IMR-90 (cell line): ENCODE results near the gene ZNF662. TPM values are rescaled to one million over a fixed set of nuclear protein-coding genes. Genes with fewer than 3 reads are reported as not detected.

ENCODE experiments used
- ATAC-seq: fragments of 200-7000 bp; cut with Tn5 transposase; 2 replicates; pipeline ENCODE4 v1.9.1; 2020; ENCODE audit warnings: low read depth, mild to moderate bottlenecking, moderate library complexity
- BruUV-seq: library from RNA; stranded (reverse); fragments of 400-500 nt; replicated peaks from 2 replicates; lab custom pipeline; 2021; lab: Mats Ljungman, UMichigan
- CTCF ChIA-PET: fragments of 300-600 bp; formaldehyde crosslinking; extraction: SDS; loops from one replicate; lab custom pipeline; 2021; ENCODE audit warnings: antibody characterized with exemption; lab: Yijun Ruan, JAX
- POLR2A ChIA-PET: fragments of 300-600 bp; sonication (Branson Sonifier 250); formaldehyde crosslinking; loops from one replicate; lab custom pipeline; 2022; ENCODE audit warnings: antibody characterized with exemption; ENCODE audit not compliant: unreplicated experiment; lab: Charles Lee
- DNase-seq: peaks from one replicate; pipeline ENCODE4 v3.0.0; 2013
- H2AFZ ChIP-seq: replicated peaks from 2 replicates; pipeline ENCODE3; 2013; ENCODE audit warnings: low read length, mild to moderate bottlenecking; ENCODE audit not compliant: poor library complexity
- H2AK5ac ChIP-seq: 2 replicates; pipeline ENCODE4 v1.6.1; 2013; ENCODE audit warnings: low read depth, low read length, inconsistent platforms
- H2AK9ac ChIP-seq: replicated peaks from 2 replicates; pipeline ENCODE3; 2013; ENCODE audit warnings: mild to moderate bottlenecking, low read depth, low read length, moderate library complexity; ENCODE audit not compliant: poor library complexity
- H2BK120ac ChIP-seq: 2 replicates; pipeline ENCODE4 v1.6.1; 2013; ENCODE audit warnings: low read depth, low read length, inconsistent platforms
- H2BK15ac ChIP-seq: 3 replicates; pipeline ENCODE4 v1.6.1; 2013; ENCODE audit warnings: low read depth, low read length, inconsistent platforms
- H2BK20ac ChIP-seq: 2 replicates; pipeline ENCODE4 v1.6.1; 2013; ENCODE audit warnings: low read depth, mild to moderate bottlenecking, inconsistent platforms, low read length, moderate library complexity
- H2BK5ac ChIP-seq: 2 replicates; pipeline ENCODE4 v1.6.1; 2013; ENCODE audit warnings: mild to moderate bottlenecking, low read depth, low read length, inconsistent platforms; ENCODE audit not compliant: poor library complexity, severe bottlenecking
- H3K14ac ChIP-seq: replicated peaks from 2 replicates; pipeline ENCODE4 v1.6.1; 2013; ENCODE audit warnings: low read depth, low read length, inconsistent platforms
- H3K18ac ChIP-seq: 2 replicates; pipeline ENCODE4 v1.6.1; 2013; ENCODE audit warnings: low read depth, low read length, control low read depth
- H3K23ac ChIP-seq: 2 replicates; pipeline ENCODE4 v1.6.1; 2013; ENCODE audit warnings: low read depth, low read length, inconsistent platforms
- H3K27ac ChIP-seq: 2 replicates; pipeline ENCODE4 v1.5.1; 2013; ENCODE audit warnings: mild to moderate bottlenecking, control low read depth, low read length; ENCODE audit not compliant: insufficient read depth
- H3K27me3 ChIP-seq: 2 replicates; pipeline ENCODE4 v1.6.1; 2013; ENCODE audit warnings: low read length; ENCODE audit not compliant: control insufficient read depth, insufficient read depth
- H3K36me3 ChIP-seq: 2 replicates; pipeline ENCODE4 v1.6.1; 2013; ENCODE audit warnings: low read length, mixed read lengths; ENCODE audit not compliant: control insufficient read depth, insufficient read depth
- H3K4ac ChIP-seq: 2 replicates; pipeline ENCODE4 v1.6.1; 2013; ENCODE audit warnings: low read depth, low read length, inconsistent platforms
- H3K4me1 ChIP-seq: 2 replicates; pipeline ENCODE4 v1.6.1; 2013; ENCODE audit warnings: low read length, mixed read lengths; ENCODE audit not compliant: control insufficient read depth, insufficient read depth
- H3K4me2 ChIP-seq: 2 replicates; pipeline ENCODE4 v1.6.1; 2013; ENCODE audit warnings: low read depth, mild to moderate bottlenecking, control low read depth, low read length, moderate library complexity
- H3K4me3 ChIP-seq: 2 replicates; pipeline ENCODE4 v1.5.1; 2013; ENCODE audit warnings: low read depth, mild to moderate bottlenecking, control low read depth, low read length, moderate library complexity; ENCODE audit not compliant: insufficient read depth
- H3K56ac ChIP-seq: 2 replicates; pipeline ENCODE4 v1.6.1; 2013; ENCODE audit warnings: low read length, inconsistent platforms; ENCODE audit not compliant: insufficient read depth; ENCODE audit errors: extremely low read depth
- H3K79me1 ChIP-seq, 2 experiments: 2 replicates each; pipeline ENCODE4 v1.6.1; 2013; ENCODE audit warnings: low read length in 2 of 2, inconsistent platforms in 1 of 2, low read depth in 1 of 2
- H3K9ac ChIP-seq: 2 replicates; pipeline ENCODE4 v1.6.1; 2013; ENCODE audit warnings: low read depth, low read length, control low read depth
- H3K9me1 ChIP-seq: 2 replicates; pipeline ENCODE4 v1.6.1; 2013; ENCODE audit warnings: low read length, inconsistent platforms; ENCODE audit not compliant: insufficient read depth
- H3K9me3 ChIP-seq: 2 replicates; pipeline ENCODE4 v1.6.1; 2013; ENCODE audit warnings: low read length; ENCODE audit not compliant: control insufficient read depth, insufficient read depth
- H4K20me1 ChIP-seq: 2 replicates; pipeline ENCODE4 v1.6.1; 2013; ENCODE audit warnings: low read length, inconsistent platforms; ENCODE audit not compliant: insufficient read depth
- H4K5ac ChIP-seq: 2 replicates; pipeline ENCODE4 v1.6.1; 2013; ENCODE audit warnings: mild to moderate bottlenecking, low read depth, low read length, control low read depth
- H4K8ac ChIP-seq, 2 experiments: 2 replicates each; pipeline ENCODE4 v1.6.1; 2013; ENCODE audit warnings: low read depth in 2 of 2, low read length in 2 of 2, control low read depth in 1 of 2, inconsistent platforms in 1 of 2
- H4K91ac ChIP-seq: 2 replicates; pipeline ENCODE4 v1.6.1; 2013; ENCODE audit warnings: low read depth, low read length, inconsistent platforms; ENCODE audit not compliant: insufficient read depth
- MAZ ChIP-seq: IDR thresholded peaks from 2 replicates; pipeline ENCODE4 v1.6.1; 2012; ENCODE audit warnings: low read depth, mild to moderate bottlenecking, low read length, improper control_type of control experiment, moderate library complexity, borderline replicate concordance
- RFX5 ChIP-seq: IDR thresholded peaks from 2 replicates; pipeline ENCODE4 v1.8.0; 2012; ENCODE audit warnings: low read depth, mild to moderate bottlenecking, low read length, moderate library complexity
- WGBS, 2 experiments: methylation state at CpG; one replicate each; pipeline versions ENCODE4 v1.1.5 to v1.1.7; 2013; ENCODE audit warnings: missing lambda C conversion rate in 2 of 2; ENCODE audit not compliant: insufficient read length in 1 of 2; ENCODE audit errors: extremely low coverage in 2 of 2; 5-methylcytosine and 5-hydroxymethylcytosine counted together
- dilution Hi-C: fragments of 300-500 bp; cut with HindIII; formaldehyde crosslinking; loops from one replicate; pipeline ENCODE4 v1.14.3; 2018; ENCODE audit warnings: low sequenced_read_pairs; ENCODE audit not compliant: unreplicated experiment
- in situ Hi-C: fragments of 300-500 bp; cut with MboI; formaldehyde crosslinking; loops from 3 replicates; pipeline ENCODE4 v1.14.3; 2019; ENCODE audit warnings: low sequenced_read_pairs, inconsistent platforms, mixed read lengths
- intact Hi-C: fragments of 100-400 bp; cut with micrococcal nuclease; formaldehyde crosslinking; loops from 2 replicates; pipeline ENCODE4 v1.10.0; 2022
- polyA plus RNA-seq, 3 experiments: library from polyadenylated mRNA; depleted of rRNA; stranded (reverse); fragments of >200 nt; gene quantifications; 2 replicates each; pipeline ENCODE4 v1.2.3, GENCODE V29; 2012; ENCODE audit warnings: low replicate concordance in 1 of 3
- total RNA-seq: library from RNA; depleted of rRNA; stranded (reverse); fragments of >200 nt; gene quantifications from 2 replicates; pipeline ENCODE4 v1.2.3, GENCODE V29; 2012
- TF ChIP-seq, protein P1 (sequence below): conservative IDR thresholded peaks from 2 replicates; pipeline ENCODE4 v1.5.1; 2012; ENCODE audit warnings: mild to moderate bottlenecking, low read depth, low read length, improper control_type of control experiment

ZNF662 gene
- total and polyA plus RNA-seq, 2 of the 4 experiments (the other 2 are of a cell fraction) = 0.29 to 0.54 TPM

DNA sequence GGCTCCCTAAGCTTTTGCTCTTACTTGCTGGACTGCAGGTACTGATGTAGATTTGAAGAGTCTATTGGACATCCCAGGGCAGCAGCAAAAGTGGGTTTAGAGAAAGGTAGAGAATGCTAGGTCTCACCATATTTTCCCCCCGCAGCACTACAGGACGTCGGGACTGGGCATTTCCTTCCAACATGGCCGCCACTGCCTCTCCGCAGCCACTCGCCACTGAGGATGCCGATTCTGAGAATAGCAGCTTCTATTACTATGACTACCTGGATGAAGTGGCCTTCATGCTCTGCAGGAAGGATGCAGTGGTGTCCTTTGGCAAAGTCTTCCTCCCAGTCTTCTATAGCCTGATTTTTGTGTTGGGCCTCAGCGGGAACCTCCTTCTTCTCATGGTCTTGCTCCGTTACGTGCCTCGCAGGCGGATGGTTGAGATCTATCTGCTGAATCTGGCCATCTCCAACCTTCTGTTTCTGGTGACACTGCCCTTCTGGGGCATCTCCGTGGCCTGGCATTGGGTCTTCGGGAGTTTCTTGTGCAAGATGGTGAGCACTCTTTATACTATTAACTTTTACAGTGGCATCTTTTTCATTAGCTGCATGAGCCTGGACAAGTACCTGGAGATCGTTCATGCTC, 41.5 kb upstream of the ZNF662 start (continued):
- TF ChIP-seq, protein P1, sequence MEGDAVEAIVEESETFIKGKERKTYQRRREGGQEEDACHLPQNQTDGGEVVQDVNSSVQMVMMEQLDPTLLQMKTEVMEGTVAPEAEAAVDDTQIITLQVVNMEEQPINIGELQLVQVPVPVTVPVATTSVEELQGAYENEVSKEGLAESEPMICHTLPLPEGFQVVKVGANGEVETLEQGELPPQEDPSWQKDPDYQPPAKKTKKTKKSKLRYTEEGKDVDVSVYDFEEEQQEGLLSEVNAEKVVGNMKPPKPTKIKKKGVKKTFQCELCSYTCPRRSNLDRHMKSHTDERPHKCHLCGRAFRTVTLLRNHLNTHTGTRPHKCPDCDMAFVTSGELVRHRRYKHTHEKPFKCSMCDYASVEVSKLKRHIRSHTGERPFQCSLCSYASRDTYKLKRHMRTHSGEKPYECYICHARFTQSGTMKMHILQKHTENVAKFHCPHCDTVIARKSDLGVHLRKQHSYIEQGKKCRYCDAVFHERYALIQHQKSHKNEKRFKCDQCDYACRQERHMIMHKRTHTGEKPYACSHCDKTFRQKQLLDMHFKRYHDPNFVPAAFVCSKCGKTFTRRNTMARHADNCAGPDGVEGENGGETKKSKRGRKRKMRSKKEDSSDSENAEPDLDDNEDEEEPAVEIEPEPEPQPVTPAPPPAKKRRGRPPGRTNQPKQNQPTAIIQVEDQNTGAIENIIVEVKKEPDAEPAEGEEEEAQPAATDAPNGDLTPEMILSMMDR = no peak

DNA sequence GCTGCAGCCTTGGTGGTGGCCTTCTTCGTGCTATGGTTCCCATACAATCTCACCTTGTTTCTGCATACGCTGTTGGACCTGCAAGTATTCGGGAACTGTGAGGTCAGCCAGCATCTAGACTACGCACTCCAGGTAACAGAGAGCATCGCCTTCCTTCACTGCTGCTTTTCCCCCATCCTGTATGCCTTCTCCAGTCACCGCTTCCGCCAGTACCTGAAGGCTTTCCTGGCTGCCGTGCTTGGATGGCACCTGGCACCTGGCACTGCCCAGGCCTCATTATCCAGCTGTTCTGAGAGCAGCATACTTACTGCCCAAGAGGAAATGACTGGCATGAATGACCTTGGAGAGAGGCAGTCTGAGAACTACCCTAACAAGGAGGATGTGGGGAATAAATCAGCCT, 40.7 kb upstream of the ZNF662 start:
- no peak overlapping the region for H4K5ac ChIP-seq
- H2AK5ac ChIP-seq = no peak overlapping the region
- TF ChIP-seq MAZ = no peak
- TF ChIP-seq RFX5 = no peak
- no peaks in the 10 kb centered on the region for H3K9me1 ChIP-seq
- no peak overlapping the region for H2BK5ac ChIP-seq
- H3K18ac ChIP-seq = no peak overlapping the region
- H2BK15ac ChIP-seq = no peak overlapping the region
- dilution Hi-C loops (no loop called here), intact Hi-C loops (no loop called here), in situ Hi-C loops (no loop called here)
- H3K9me3 ChIP-seq = no peaks in the 10 kb centered on the region
- no peak overlapping the region for H3K14ac ChIP-seq
- H3K79me1 ChIP-seq = no peaks in the 10 kb centered on the region
- no peak overlapping the region for H3K4ac ChIP-seq
- H3K9ac ChIP-seq = no peak overlapping the region
- no peak overlapping the region for H3K56ac ChIP-seq
- 90% methylated on average over 2 of the region's 8 CpGs; no CpG with 5 or more reads in 1 of the 2 experiments for WGBS, 2 experiments
- peaks cover 8% of the 10 kb centered on the region; the same call in 1 of the 2 replicates for H3K27me3 ChIP-seq
- no peak overlapping the region for H3K4me2 ChIP-seq
- H3K36me3 ChIP-seq = no peaks in the 10 kb centered on the region
- ChIA-PET POLR2A (no interaction called here), CTCF (no interaction called here)
- no peak overlapping the region for H4K91ac ChIP-seq
- no peak overlapping the region for H3K23ac ChIP-seq
- no peaks in the 10 kb centered on the region for H4K20me1 ChIP-seq
- ATAC-seq = no peak
- H2AK9ac ChIP-seq = no peak overlapping the region
- H4K8ac ChIP-seq = no peak overlapping the region
- no peak for DNase-seq
- H3K4me1 ChIP-seq = no peaks in the 10 kb centered on the region
- no peak overlapping the region for H3K4me3 ChIP-seq
- no peak overlapping the region for H2AFZ ChIP-seq
- no peak overlapping the region for H2BK20ac ChIP-seq
- H3K27ac ChIP-seq = no peak overlapping the region
- H2BK120ac ChIP-seq = no peak overlapping the region
- BruUV-seq = no TSS peak
